HG03196 (cell line): ENCODE results near the gene E2F3.
"Not testable (repeated sequence)": the region's sequence is repeated elsewhere in the genome, so short reads cannot be mapped to it uniquely, and the experiment has no call there.

Experiments
- ATAC-seq: cut with Tn5 transposase; IDR thresholded peaks from one replicate; pipeline ENCODE4 v1.9.1; 2021; ENCODE audit not compliant: unreplicated experiment

Gene E2F3

DNA sequence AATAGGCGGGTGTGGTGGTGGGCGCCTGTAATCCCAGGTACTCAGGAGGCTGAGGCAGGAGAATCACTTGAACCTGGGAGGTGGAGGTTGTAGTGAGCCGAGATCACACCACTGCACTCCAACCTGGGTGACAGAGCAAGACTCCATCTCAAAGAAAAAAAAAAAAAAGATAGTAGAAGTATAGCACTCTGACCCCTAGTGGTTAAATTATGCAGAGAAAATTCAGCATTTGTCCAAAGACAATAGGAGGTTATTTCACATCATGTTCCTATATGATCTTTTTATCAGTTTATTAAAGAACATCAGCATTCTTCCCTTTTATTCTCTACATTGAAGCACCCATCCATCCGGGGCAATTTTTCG is 127.4 kb downstream of the E2F3 start:
- not testable (repeated sequence) for ATAC-seq

DNA sequence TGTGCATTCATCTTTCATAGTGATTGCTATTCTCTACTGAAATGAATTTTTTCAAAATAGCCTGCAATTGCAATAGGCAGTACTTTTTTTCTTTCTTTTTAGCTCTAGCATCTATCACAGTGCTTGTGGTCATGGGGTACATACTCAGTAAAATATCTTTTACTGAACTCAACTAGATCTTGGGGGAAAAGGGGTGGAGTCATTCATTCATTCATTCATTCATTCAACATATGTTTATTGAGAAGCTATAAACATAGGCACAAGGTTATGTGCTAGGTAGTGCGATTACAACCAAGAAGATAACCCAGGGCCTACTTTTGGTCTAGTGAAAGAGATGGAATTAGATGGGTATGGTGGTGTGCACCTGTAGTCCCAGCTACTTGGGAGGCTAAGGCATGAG is 131.2 kb downstream of the E2F3 start:
- no peak for ATAC-seq

DNA sequence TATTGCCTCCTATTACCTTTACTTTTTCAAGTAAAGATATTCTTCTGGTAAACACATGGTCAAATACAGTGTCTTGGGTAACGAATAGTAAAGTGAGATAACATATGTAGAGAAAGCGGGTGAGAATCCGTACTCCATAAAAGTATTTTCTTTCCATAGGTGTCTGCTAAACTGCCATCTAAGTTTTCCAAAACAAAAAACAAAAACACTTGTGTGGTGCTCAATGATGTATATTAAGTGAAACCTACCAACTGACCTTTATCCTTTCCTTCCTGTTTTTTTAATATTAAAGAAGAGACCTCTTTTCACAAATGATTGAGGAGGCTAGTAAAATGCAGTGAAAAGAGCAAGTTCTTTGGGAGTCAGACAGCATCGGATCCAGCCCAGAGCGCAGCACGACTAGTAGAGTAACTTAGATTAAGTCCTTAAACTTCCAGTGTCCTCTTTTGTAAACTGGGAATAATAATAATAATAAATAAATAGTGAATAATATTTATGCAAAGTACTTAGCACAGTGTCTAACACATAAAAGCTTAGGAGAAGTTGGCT is 132.1 kb downstream of the E2F3 start:
- peak; percentile 9 for ATAC-seq

GRCh38 chr6:20534295-20535262 is 132.9 kb downstream of the E2F3 start, which contains the start of gene CDKAL1:
Gene CDKAL1, plus strand, starts transcription at chr6:20534457. Its CDS starts 11,894 bp downstream, at chr6:20546351.
- ATAC-seq = peak; percentile 89

GRCh38 chr6:20538131-20538662 is 136.5 kb downstream of the E2F3 start:
- ATAC-seq = no peak

DNA sequence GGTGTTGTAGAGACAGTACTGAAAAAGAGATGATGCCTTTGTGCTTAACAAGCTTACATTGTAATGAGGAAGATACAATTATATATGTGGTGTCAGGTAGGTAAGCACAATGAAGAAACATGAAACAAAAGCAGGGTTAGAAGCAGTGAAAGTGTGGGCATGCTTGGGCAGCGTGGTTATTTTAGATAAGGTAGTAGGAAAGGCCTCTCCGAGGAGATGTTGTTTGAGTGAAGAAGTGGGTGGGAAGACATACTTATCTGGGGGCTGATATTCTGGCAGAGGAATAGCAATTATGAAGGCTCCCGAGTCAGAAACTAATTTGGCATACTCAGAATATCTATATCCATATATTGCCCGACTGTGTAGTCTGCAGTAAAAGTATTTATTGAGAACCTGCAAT is 137.2 kb downstream of the E2F3 start:
- ATAC-seq = no peak

DNA sequence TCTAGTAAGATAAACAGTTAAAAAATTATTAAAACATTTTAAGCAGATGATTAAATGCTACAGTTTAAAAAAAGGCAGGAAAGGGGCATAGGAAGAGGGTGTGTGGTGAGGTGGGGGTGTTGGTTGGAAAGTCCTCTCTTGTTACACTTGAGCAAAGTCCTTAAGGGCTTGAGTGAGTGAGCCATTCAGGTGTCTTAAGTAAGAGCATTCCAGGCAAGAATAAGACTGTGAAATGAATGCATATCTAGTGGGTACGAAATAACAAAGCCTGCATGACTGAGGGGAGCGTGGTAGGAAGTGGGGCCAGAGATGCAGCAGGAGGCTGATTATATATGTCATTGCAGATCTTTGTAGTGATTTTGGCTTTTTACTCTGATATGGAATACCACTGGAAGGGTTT is 137.7 kb downstream of the E2F3 start:
- no peak for ATAC-seq

DNA sequence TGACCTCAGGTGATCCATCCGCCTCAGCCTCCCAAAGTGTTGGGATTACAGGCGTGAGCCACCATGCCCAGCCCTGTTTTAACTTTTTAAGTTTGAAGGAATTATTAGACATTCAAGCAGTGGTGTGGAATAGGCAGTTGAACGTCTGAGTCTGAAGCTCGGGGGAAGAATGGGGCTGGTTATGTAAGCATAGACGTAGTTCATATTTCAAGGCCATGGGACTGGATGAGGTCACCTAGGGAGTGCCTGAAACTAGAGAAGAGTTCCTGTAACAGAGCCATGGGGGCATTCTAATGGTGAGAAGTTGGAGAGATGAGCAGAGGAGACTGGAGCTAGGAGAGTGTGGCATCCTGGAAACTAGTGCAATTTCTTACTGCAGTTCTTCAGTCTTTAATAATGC is 139.0 kb downstream of the E2F3 start:
- no peak for ATAC-seq

GRCh38 chr6:20541382-20541781 is 139.7 kb downstream of the E2F3 start:
- no peak for ATAC-seq

- ATAC-seq = peak; percentile 99
Observed at GRCh38 chr6:20542927-20543602, 141.4 kb downstream of the E2F3 start.
